GM19035 (cell line): ENCODE data around the gene TAS2R4.
"Not testable (repeated sequence)": the region's sequence is repeated elsewhere in the genome, so short reads cannot be mapped to it uniquely, and the experiment has no call there.

Source experiments
- ATAC-seq: cut with Tn5 transposase; IDR thresholded peaks from one replicate; pipeline ENCODE4 v1.9.1; 2021; ENCODE audit not compliant: unreplicated experiment

TAS2R4 gene

DNA sequence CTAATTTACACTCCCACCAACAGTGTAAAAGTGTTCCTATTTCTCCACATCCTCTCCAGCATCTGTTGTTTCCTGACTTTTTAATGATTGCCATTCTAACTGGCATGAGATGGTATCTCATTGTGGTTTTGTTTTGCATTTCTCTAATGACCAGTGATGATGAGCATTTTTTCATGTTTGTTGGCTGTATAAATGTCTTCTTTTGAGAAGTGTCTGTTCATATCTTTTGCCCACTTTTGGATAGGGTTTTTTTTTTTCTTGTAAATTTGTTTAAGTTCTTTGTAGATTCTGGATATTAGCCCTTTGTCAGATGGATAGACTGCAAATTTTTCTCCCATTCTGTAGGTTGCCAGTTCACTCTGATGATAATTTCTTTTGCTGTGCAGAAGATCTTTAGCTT, 46.0 kb downstream of the TAS2R4 start:
- ATAC-seq: not testable (repeated sequence)
